Inferior parietal cortex (tissue), 1 donor: ENCODE measurements around the gene NHS.

ENCODE experiments used
- DNase-seq: peaks from one replicate; pipeline ENCODE4 v3.0.0-alpha.2; 2016; ENCODE audit errors: extremely low spot score

Gene NHS

GRCh38 chrX:17374619-17375366 is at the start of gene NHS:
NHS (plus strand) TSS chrX:17375200; CDS start chrX:17375758, 558 bp downstream.
- no peak for DNase-seq

DNA sequence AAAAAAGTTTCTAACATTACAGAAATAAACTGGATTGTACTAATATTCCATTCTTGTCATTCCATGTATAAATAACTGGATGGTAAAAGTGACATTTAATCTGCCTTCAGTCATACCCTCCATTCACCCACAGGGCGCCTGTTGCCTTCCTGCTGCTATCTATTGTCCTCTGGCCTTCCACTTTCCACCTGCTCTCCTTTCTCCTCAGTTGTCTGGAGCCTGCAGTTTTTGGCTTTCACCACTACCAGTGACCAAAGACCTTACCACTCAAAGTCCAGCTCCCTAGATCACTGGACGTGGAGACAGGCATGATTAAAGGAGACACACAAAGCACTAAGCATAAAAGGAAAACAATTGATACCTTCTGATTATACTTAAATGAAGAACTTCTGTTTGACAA is 46.2 kb upstream of the NHS start:
- no peak for DNase-seq

DNA sequence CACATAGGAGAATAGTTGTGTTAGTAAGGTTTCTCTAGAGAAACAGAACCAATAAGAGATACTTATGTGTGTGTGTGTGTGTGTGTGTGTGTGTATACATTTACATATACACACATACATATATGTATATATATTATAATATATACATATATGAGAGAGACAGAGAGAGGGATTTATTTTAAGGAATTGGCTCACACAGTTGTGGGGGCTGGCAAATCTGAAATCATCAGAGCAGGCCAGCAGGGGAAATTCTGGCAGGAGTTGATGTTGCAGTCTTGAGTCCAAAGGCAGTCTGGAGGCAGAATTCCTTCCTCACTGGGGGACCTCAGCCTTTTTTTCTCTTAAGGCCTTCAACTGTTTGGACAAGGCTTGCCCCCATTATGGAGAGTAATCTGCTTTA is 38.6 kb upstream of the NHS start:
- no peak for DNase-seq

GRCh38 chrX:17355976-17356375 is 19.0 kb upstream of the NHS start:
- DNase-seq = no peak

GRCh38 chrX:17359500-17359899 is 15.5 kb upstream of the NHS start:
- DNase-seq = no peak

- DNase-seq = no peak
Measured at GRCh38 chrX:17361620-17362019, 13.4 kb upstream of the NHS start.

DNA sequence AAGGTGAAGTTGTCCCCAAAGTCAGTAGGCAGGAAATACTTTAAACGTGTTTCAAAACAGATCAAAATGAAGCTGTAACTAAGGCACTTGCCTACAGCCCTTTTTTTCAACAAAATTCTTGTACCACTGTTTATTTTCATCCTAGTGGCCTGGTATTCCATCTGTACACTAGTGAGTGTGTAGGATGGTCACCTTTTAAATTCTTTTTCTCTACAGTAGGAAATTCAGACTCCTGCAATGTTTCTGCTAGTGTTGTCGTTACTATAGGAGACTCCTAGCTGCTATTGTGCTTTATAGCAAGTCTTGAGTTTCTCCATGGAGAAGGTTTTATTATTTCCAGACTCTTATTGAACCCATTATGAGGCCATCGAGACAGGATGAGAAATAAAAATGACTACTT is 7.0 kb upstream of the NHS start:
- DNase-seq = no peak

DNA sequence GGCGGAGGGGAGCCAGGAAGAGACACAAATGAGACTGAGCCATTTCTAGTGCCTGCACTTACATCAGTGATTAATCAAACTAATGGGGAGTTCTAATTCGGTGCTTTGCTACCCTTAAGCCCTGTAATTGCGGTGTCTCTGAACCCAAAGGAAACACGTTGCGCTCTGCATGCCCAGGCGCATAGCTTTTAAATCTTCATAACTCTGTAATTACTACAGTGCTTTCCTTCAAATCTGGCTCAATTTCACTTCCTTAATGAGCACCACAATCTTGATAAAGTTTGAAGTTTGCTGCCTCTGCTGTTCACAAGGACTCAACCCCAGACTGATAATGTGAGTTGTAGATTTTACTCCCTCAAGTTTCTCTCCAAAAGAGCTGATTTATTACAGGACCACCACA is 5.7 kb upstream of the NHS start:
- DNase-seq = no peak

GRCh38 chrX:17370191-17370590 is 4.8 kb upstream of the NHS start:
- no peak for DNase-seq

DNA sequence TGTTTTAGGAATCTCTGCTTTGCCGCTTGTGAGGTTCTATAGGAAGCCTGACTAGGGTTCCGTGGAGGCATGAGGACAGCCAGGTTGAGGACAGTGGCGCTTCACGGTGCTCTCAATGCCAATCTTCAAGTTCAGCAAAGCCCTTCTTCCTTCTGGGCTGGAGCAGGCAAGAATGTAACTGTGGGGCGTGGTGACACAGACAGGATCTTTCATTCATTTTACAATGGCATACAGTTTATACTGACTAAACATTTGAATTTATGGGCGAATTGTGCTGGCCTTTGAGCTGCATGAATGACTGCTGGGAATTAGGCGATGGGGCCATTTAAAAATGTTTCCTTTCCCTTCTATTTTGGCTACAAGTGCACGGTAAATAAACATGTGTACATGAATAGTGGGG is 2.9 kb upstream of the NHS start:
- DNase-seq = no peak

DNA sequence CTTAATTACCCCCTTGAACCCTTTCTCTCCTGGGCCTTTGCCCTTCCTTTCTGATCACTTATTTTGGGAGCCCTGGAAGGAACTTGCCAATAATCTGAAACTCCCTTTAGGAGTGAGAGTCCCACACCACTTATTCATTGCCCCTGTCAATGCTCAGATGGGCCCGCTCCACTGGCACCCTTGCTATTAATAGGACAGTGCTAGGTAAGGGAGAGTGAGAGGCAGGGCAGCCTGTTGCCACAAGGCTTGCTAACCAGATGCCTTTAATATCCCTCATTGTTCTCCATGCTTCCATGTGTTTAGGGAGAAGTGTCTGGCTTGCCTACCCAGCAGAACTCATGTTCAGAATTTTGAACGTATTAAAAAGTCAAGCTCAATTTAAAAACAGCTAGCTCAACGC is 1.7 kb upstream of the NHS start:
- DNase-seq = no peak

DNA sequence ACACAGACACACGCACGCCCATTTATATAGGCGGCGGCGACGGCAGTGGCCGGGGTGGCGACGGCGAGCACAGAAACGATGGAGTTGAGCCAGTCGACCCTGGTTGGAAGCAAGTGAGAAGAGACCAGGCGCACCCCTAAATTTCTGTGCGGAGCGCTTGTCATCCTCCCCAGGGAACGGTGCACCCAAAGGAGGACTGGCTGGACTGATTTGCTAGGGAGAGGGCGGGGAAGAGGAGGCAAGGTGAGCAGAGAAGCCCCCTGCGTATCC is 302 bp downstream of the NHS start:
- no peak for DNase-seq

- no peak for DNase-seq
Measured at GRCh38 chrX:17375637-17376430, 834 bp downstream of the NHS start.

- no peak for DNase-seq
Measured at GRCh38 chrX:17376431-17377077, 1.6 kb downstream of the NHS start.

DNA sequence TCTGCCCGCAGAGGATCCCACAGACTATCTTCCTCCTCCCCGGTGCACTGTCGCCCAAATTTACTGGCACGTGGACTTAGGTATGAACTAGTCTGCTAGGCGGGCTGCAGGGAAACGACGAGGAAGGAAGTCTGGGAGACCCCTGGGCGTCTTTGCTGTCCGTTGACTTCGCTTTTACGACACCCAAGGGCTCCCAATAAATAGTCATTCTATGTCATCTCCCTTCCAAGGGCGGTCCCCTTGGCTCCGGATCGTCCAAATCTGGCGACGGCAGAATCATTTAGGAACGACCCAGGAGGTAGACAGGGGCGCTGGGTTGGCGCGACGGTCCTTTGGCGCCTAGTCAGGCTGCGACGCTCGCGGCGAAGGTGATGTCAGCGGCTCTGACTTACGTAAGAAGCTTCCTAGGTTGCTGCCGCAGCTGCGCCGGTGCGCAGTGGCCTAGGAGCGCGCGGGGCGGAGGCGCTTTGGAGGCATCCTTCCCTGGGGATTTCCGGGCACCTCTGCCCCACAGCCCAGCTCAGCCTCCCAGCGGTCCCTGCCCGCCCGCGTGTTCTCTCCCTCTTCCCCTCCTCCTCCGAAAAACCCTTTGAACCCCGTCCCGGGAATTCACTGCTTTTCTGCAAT is 2.2 kb downstream of the NHS start:
- no peak for DNase-seq

- DNase-seq = no peak
Measured at GRCh38 chrX:17377795-17378194, 2.8 kb downstream of the NHS start.

DNA sequence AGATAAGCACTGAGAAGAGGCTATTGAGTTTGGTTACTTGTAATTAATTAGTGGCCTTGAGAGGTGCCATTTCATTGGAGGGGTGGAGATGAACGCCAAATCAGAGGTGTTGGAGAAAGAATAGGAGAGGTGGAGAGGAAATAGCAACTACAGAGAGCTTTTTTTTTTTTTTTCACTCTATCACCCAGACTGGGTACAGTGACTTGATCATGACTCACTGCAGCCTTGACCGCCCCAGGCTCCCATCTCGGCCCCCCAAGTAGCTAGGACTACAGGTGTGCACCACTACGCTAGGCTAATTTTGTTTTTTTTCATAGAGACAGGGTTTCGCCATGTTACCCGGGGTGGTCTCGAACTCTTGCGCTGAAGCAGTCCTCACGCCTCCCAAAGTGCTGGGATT is 5.2 kb downstream of the NHS start:
- DNase-seq = no peak

DNA sequence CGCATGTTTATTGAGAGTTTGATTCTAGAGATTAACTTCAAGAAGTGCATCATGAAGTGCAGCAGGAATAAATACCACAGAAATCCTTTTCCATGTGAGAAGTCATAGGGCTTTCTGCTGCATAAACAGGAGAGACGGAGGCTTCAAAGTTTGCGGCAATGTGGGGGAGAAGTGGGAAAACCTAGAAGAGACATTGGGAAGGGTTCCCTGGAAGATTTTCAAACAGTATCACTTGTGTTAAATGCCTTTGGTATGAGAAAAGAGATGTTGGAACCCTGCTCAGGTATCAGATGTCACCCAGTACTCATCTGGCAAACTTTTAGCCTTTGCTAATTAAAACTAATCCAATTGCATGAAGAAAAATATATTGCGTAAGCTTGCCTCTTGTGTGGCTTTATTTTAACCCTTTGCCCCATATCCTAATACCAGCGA is 15.4 kb downstream of the NHS start:
- DNase-seq = no peak

DNA sequence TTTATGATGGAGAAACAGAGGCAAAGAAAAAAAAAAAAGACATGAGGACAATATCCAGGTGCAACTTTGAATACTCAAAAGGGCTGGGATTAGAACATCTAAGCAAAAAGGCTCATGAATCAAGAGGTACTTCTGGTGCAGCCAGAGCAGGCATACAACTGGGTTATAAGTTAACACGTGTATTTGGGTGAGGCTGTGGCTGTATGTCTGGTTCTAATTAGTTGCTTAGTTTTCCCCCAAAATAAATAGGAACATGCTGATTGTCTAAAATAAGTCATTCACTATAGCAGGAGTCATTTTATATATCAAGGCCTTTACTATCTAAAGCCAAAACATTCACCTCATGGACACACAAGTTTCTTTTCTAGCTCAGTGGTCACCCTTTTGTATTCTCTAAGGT is 20.2 kb downstream of the NHS start:
- DNase-seq = no peak

DNA sequence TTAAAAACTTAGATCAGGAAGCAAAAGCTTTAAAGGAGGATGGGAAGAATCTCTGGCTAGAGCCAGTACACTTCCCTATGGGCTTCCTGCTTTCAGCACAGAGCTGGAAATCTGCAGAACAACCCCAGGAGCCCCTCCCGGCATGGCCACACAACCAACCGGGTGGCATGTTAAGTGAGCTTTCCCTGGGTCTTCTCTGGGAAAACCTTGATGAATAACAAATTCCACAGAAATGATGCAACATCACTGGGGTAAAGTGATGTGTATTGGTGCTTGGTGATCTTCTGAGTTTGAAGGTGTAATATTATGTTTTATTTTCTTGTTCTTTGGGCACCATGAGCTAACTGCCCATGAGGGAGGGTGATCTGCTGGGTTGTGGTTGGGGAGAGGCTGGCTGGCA is 22.1 kb downstream of the NHS start:
- no peak for DNase-seq

DNA sequence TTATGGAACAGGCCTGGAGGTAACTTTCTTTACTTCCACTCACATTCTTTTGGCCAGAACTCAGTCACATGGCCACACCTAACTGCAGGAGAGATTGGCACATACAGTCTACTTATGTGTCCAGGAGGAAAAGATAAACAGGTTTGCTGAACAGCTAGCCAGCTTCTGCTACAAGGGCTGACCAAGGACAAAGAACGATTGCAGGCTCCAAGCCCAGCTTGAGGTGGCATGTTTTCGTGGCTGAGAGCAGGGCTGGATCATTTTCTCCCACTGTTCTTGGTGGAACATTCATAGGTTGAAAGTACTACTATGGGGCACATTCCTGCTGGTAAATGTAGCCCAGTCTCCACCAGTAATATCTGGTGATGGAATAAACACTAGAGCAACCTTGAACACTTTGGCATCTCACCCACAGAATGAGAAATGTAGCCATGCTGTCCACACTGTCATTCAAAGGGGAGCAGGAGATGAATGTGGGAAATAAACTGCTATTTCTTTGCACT is 28.2 kb downstream of the NHS start:
- no peak for DNase-seq

DNA sequence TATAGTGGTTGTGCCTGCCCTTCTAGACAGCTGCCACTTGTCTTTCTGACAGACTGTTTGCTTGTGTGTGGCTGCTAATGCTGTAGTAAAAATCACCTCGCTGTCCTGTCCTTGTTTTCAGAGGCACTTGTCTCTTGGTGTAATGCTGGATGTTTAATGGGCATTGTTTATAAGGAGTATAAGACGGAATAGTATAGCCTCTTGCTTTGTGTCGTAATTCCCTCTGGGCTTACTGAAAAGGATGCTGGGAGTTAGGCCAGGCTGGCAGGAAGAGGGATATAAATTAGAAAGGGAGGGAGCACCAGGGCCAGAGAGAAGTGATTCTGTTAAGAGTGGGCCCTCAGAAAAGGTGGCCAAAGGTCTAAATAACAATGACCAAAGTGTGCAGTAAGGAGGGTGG is 29.0 kb downstream of the NHS start:
- DNase-seq = no peak
